ENCODE results near the gene NPFF. TPM values are rescaled to one million over a fixed set of nuclear protein-coding genes. Genes with fewer than 3 reads are reported as not detected.
"Not testable (repeated sequence)": the region's sequence is repeated elsewhere in the genome, so short reads cannot be mapped to it uniquely, and the experiment has no call there.

The NPFF gene
- polyA plus RNA-seq (ENCODE audit: insufficient read length in 10 of 10) = 1 to 10 TPM in 3 of 10 donors, under 1 TPM in 2, not detected in 5; 0.28 to 1.7 (median 1.0) TPM
- long read RNA-seq, donor 1 = 0 reads
- long read RNA-seq, donor 2 = 0 reads
- long read RNA-seq, donor 3 = 0 reads
- long read RNA-seq, donor 4 = 0 reads
- long read RNA-seq, donor 5 = 0 reads
- long read RNA-seq, donor 6 = 0 reads
- long read RNA-seq, donor 7 = 0 reads
- long read RNA-seq, donor 8 = 0 reads
- long read RNA-seq, donor 9 = 0 reads

- no peak for DNase-seq
These were observed at the start of gene NPFF for GRCh38 chr12:53506881-53507602. Gene NPFF (minus strand): TSS chr12:53507484. CDS start chr12:53507474, 10 bp downstream.

- DNase-seq = no peak
These were observed 45.4 kb upstream of the NPFF start for GRCh38 chr12:53552361-53553327.

- no peak for DNase-seq
These were observed 44.6 kb upstream of the NPFF start for GRCh38 chr12:53551889-53552291.

GRCh38 chr12:53550595-53550994 is 43.3 kb upstream of the NPFF start:
- peak in 1 of 3 donors; percentile 57 for DNase-seq

GRCh38 chr12:53550131-53550530 is 42.8 kb upstream of the NPFF start:
- not testable (repeated sequence) for DNase-seq

GRCh38 chr12:53548354-53548753 is 41.1 kb upstream of the NPFF start:
- DNase-seq = not testable (repeated sequence)

- DNase-seq = peak; percentile 54 to 79 (median 64)
These were observed 36.3 kb upstream of the NPFF start for GRCh38 chr12:53543539-53543938.

GRCh38 chr12:53539526-53539925 is 32.2 kb upstream of the NPFF start:
- no peak for DNase-seq

GRCh38 chr12:53538209-53538689 is 31.0 kb upstream of the NPFF start:
- DNase-seq = no peak

GRCh38 chr12:53536962-53537361 is 29.7 kb upstream of the NPFF start:
- DNase-seq = no peak

GRCh38 chr12:53533471-53533870 is 26.2 kb upstream of the NPFF start:
- DNase-seq = no peak

GRCh38 chr12:53532524-53533445 is 25.5 kb upstream of the NPFF start:
- DNase-seq = no peak

- DNase-seq = no peak
These were observed 24.7 kb upstream of the NPFF start for GRCh38 chr12:53532021-53532420.

- no peak for DNase-seq
These were observed 23.6 kb upstream of the NPFF start for GRCh38 chr12:53530920-53531319.

GRCh38 chr12:53530061-53530460 is 22.8 kb upstream of the NPFF start:
- DNase-seq = no peak

GRCh38 chr12:53524476-53524875 is 17.2 kb upstream of the NPFF start:
- DNase-seq = no peak

GRCh38 chr12:53523131-53523530 is 15.8 kb upstream of the NPFF start:
- no peak for DNase-seq

- no peak for DNase-seq
These were observed 11.1 kb upstream of the NPFF start for GRCh38 chr12:53518381-53518780.

- DNase-seq = no peak
These were observed 9.6 kb upstream of the NPFF start for GRCh38 chr12:53516758-53517455.

GRCh38 chr12:53515291-53515680 is 8.0 kb upstream of the NPFF start:
- DNase-seq = no peak
